ENCODE results near the gene IL17A.

DNA sequence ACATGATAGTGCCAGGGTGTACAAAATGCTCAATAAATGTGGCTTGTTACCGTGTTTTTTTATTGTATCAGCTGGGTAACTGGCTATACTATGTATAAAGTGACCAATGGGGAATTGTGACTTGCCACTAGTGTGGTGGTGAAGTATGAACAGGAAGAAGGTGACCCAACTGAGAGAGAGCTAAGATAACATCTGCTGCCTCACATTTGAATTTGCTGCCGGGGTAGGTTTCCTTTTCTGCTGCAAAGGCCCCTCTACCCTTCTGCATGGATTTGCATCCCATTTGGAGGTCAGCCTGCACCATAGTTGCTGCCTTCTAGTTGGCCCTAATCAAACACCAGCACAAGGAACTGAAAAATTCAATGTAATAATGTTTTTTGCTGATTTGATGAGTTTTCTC, 24.1 kb downstream of the IL17A start:
- TF ChIP-seq POLR2A (IDR thresholded peaks at IDR 0.05) = no peak
- TF ChIP-seq, protein P1, sequence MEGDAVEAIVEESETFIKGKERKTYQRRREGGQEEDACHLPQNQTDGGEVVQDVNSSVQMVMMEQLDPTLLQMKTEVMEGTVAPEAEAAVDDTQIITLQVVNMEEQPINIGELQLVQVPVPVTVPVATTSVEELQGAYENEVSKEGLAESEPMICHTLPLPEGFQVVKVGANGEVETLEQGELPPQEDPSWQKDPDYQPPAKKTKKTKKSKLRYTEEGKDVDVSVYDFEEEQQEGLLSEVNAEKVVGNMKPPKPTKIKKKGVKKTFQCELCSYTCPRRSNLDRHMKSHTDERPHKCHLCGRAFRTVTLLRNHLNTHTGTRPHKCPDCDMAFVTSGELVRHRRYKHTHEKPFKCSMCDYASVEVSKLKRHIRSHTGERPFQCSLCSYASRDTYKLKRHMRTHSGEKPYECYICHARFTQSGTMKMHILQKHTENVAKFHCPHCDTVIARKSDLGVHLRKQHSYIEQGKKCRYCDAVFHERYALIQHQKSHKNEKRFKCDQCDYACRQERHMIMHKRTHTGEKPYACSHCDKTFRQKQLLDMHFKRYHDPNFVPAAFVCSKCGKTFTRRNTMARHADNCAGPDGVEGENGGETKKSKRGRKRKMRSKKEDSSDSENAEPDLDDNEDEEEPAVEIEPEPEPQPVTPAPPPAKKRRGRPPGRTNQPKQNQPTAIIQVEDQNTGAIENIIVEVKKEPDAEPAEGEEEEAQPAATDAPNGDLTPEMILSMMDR (IDR thresholded peaks at IDR 0.05) = no peak

Data from lower leg skin (tissue), 3 donors.